ENCODE data around the gene SCAMP1.

Gene SCAMP1

DNA sequence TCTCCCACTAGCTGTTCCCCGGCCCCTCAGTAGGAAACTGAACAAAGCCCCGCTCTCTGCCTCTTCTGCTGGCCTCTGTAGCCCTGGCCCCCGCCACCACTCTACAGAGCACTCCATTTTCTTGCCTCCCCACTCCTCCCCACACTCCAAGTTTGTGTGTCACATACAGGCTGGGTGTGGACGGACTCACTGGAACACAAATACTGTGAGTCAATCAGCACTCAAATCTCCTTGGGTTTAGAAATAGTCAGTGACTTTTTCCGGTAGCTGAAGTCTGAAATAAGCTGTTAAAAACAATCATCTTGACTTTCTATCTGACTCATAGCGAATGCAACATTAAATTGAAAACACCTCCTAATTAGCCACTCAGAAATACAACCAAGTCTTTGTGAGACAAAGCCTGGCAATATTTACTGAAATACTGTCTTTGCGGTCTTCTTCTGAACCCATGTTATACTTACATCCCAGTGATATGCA lies 165.7 kb downstream of the SCAMP1 start:
- DNase-seq, result no peak
- in situ Hi-C loops (cut with MboI; ENCODE audit: low pct_unique_long_range_greater_than_20kb, low sequenced_read_pairs), result loop anchor here (25.0 kb wide), 1 partner anchor 361 kb away; no protein-coding TSS in a partner anchor

DNA sequence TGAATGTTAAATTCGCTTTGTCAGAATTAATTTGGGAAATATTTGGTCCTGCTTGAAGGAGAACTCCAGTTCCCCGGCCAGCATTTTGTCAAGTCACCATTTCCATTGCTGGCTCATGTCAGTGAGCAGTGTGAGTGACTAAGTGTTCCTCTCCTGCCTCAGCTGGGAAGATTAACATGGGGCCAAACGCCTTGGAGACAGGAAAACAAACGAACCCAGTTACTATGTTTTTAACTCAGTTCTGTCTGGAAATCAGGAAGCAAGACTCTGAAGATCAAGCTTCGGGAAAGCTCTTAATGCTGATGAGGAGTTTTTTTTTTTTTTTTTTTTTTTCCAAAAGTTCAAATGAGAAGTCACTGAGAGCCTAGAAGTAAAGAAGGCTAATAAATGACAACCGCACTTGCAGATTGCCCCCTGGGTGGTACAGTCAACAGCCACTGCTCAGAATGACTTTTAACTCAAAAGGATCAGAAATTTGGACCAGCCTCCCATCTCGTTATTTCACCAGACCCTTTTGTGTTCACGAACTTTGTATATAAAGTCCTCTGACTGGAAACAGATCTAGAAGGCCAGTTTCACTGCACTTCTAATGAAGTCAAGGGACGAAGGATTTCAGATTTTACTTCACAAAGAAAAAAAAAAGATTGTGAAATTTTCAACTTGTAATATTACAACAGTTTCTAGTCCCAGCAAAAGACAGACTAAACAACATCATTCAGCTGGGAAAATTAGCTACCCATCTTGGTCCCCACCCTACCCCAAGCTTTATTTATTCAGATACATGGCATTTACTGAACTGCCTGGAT lies 166.8 kb downstream of the SCAMP1 start:
- DNase-seq, result peak; percentile 18
- in situ Hi-C loops (cut with MboI; ENCODE audit: low pct_unique_long_range_greater_than_20kb, low sequenced_read_pairs), result loop anchor here (25.0 kb wide), 1 partner anchor 360 kb away; no protein-coding TSS in a partner anchor

DNA sequence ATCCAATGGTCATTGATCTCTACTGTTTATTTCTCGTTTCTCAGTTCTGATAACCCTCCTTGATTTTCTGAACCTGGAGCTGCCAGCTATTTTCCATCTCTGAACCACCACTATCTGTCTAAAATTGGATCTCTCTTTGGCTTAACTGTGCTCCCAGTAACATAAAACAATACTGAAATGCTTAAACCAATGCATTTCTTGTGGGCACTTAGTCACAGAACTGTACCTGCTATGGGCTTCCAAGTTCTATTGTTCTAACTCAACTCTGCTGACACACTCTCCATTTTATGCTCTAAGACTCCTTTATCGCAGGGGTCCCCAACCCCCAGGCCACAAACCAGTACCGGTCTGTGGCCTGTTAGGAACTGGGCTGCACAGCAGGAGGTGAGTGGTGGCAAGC lies 167.5 kb downstream of the SCAMP1 start:
- DNase-seq, result no peak
- in situ Hi-C loops (cut with MboI; ENCODE audit: low pct_unique_long_range_greater_than_20kb, low sequenced_read_pairs), result loop anchor here (25.0 kb wide), 1 partner anchor 359 kb away; no protein-coding TSS in a partner anchor

All from KBM-7 (cell line).